Epithelial cell of esophagus (primary cell): Measurements from ENCODE around the gene SCAMP4.

Experiments used
- DNase-seq: peaks from one replicate; pipeline ENCODE4 v3.0.0; 2010; ENCODE audit warnings: low read depth
- H3K4me3 ChIP-seq: 2 replicates; pipeline ENCODE4 v1.5.1; 2011; ENCODE audit warnings: mild to moderate bottlenecking, low read length, control low read depth
- TF ChIP-seq, protein P1 (sequence below): IDR thresholded peaks from 2 replicates; pipeline ENCODE4 v1.5.1; 2011; ENCODE audit warnings: low read depth, mild to moderate bottlenecking, low read length, control low read depth, inconsistent platforms; ENCODE audit not compliant: insufficient read depth; ENCODE audit errors: missing control alignments

Gene SCAMP4

DNA sequence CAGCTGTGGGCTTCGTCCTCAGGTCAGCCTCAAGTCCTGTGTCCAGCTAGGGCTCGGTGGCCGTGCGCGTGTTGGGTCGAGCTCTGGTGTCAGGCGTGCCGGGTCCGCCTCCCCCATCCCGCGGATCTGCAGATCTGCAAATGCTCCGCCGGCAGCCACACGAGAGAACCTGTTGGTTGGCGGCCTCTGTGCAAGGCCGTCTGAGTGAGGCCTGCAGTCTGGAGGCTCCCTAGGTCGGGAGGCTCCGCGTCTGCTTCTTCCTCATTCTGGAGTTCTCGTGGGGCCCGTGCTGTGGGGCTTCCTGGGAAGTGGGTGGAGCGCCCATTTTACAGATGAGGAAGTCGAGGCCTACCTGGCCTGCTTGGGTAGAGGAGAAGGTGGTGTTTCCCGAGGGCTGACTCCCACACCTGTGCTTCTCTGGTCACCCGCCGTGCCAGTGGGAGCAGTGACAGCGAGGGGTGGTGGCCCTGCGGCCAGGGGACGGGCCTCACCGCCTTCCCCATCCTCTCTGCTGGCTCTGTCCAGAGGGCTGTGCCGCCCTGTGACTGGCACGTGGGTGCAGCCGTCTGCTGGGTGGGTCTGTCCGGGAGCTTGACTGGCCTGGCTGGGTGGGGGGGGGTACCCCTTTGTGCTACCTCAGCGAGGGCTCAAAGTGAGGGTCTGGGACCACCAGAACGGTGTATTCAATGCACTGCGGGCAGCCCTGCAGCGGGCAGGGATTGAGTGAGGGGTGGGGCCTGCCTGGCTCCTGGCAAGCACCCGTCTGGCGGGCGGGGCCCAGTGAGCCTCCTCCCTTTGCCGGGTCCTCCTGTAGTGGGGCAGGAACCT is 39.1 kb downstream of the SCAMP4 start:
- DNase-seq = peak; percentile 25
- TF ChIP-seq, protein P1, sequence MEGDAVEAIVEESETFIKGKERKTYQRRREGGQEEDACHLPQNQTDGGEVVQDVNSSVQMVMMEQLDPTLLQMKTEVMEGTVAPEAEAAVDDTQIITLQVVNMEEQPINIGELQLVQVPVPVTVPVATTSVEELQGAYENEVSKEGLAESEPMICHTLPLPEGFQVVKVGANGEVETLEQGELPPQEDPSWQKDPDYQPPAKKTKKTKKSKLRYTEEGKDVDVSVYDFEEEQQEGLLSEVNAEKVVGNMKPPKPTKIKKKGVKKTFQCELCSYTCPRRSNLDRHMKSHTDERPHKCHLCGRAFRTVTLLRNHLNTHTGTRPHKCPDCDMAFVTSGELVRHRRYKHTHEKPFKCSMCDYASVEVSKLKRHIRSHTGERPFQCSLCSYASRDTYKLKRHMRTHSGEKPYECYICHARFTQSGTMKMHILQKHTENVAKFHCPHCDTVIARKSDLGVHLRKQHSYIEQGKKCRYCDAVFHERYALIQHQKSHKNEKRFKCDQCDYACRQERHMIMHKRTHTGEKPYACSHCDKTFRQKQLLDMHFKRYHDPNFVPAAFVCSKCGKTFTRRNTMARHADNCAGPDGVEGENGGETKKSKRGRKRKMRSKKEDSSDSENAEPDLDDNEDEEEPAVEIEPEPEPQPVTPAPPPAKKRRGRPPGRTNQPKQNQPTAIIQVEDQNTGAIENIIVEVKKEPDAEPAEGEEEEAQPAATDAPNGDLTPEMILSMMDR = no peak
- no peak overlapping the region for H3K4me3 ChIP-seq

DNA sequence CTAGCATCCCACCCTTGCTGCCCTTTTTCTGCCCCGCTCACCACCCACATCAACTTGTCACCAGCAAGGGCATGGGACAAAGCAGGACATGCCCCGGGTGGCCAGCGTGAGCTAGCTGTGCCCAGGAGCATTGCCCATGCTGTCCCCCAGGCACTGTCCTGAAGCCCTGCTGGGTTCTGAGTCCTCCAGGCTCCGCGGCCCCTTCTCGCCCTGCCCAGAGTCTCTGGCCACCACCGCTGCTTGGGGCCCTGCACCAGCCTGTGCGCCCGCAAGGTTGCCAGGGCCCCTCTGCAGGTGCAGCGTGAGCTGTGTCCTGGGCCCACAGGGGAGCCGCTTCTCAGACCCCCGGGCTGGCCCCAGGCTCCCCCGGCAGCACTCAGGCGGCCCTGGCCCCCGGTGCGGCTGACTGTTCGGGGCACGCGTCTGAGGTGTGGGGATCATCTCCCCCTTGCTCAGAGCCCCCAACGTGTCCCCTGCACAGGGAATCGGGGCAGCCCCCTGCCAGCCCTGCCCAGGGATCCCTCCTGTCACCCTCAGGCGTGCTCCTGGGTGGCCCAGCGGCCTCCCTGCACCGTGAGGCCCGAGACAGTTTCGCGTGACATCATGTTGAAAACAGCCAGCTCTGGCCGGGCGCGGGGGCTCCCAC is 39.8 kb downstream of the SCAMP4 start:
- no peak for DNase-seq
- TF ChIP-seq, protein P1 = no peak
- H3K4me3 ChIP-seq = no peak overlapping the region

GRCh38 chr19:1945899-1946298 is 40.7 kb downstream of the SCAMP4 start:
- TF ChIP-seq, protein P1 = peak; percentile 61
- no peak overlapping the region for H3K4me3 ChIP-seq
- peak; percentile 44 for DNase-seq

DNA sequence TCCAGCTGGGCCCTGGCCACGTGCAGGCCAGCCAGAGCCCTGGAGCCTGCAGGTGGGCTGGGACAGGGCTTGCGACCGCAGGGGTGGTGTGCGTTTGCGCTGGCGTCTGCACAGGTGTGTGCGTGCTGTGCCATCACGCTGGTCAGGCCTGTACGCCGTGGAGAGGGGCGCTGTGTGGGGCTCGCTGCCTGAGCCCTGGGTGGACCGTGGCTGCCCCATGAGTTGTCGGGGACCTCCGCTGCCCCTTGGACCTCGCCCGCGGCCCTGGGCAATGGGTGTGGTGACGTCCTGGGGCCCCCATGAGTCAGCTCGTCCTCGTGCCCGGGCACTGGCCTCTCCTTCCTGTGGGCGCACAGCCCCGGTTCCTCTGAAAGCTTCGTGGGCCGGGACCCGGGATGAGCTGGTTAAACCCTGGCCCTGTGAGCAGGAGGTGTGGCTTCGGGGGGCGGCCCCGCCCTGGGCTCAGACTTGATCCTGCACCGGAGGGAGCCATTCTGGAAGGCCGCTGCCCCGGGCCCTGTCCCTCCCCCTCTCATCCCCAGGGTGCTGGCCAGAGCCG is 42.5 kb downstream of the SCAMP4 start:
- DNase-seq = no peak
- TF ChIP-seq, protein P1 = no peak
- no peak overlapping the region for H3K4me3 ChIP-seq

- TF ChIP-seq, protein P1 = no peak
- no peak for DNase-seq
- no peak overlapping the region for H3K4me3 ChIP-seq
Measured at GRCh38 chr19:1949304-1950101, 44.3 kb downstream of the SCAMP4 start.

DNA sequence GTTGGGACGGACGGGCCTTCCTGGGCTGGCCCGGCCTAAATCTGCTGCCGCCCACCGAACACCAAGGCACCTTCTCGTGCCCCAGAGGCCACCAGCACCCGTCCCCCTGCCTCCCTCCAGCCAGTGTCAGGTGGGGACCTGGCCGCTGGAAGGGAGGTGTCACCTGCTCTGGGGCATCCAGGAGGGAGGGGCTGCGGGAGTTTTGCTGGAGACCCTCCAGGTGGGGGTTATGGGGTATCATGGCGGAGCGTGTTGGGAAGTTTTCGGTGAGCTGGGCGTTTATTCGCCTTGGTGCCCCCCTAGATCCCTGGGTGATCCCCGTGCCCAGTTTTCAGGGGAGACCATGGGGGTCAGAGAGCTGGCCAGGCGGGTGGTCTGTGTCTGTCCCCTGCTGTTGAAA is 45.4 kb downstream of the SCAMP4 start:
- TF ChIP-seq, protein P1 = no peak
- DNase-seq = no peak
- no peak overlapping the region for H3K4me3 ChIP-seq
